MCF 10A (cell line): ENCODE results near the gene MGA. TPM values are rescaled to one million over a fixed set of nuclear protein-coding genes. Genes with fewer than 3 reads are reported as not detected.

Experiments
- BruUV-seq: library from RNA; stranded (reverse); fragments of 400-500 nt; replicated peaks from 2 replicates; lab custom pipeline; 2021; lab: Mats Ljungman, UMichigan
- CTCF ChIA-PET: fragments of 300-600 bp; sonication (Branson Sonifier 250); formaldehyde crosslinking; extraction: SDS; loops from one replicate; lab custom pipeline; 2021; ENCODE audit warnings: antibody characterized with exemption, inconsistent platforms; lab: Yijun Ruan, JAX
- POLR2A ChIA-PET: fragments of 300-600, 350-650 bp; sonication (Branson Sonifier 250); formaldehyde crosslinking; extraction: SDS; loops from one replicate; lab custom pipeline; 2020; ENCODE audit warnings: antibody characterized with exemption, inconsistent platforms; lab: Yijun Ruan, JAX
- DNase-seq: peaks from one replicate; pipeline ENCODE4 v3.0.0-alpha.2; 2018; ENCODE audit not compliant: unreplicated experiment
- H3K27ac Mint-ChIP-seq: one replicate; pipeline ENCODE4 v1.8.0; 2022; ENCODE audit warnings: mild to moderate bottlenecking, low read depth, mixed read lengths; ENCODE audit not compliant: unreplicated experiment
- H3K27me3 Mint-ChIP-seq: one replicate; pipeline ENCODE4 v1.8.0; 2022; ENCODE audit warnings: mixed read lengths; ENCODE audit not compliant: insufficient read depth, unreplicated experiment
- H3K36me3 Mint-ChIP-seq: one replicate; pipeline ENCODE4 v1.8.0; 2022; ENCODE audit warnings: mild to moderate bottlenecking, moderate library complexity, mixed read lengths; ENCODE audit not compliant: insufficient read depth, unreplicated experiment
- H3K4me1 Mint-ChIP-seq: one replicate; pipeline ENCODE4 v1.8.0; 2022; ENCODE audit warnings: mixed read lengths; ENCODE audit not compliant: insufficient read depth, unreplicated experiment
- H3K4me3 Mint-ChIP-seq: one replicate; pipeline ENCODE4 v1.8.0; 2022; ENCODE audit warnings: mild to moderate bottlenecking, moderate library complexity, mixed read lengths; ENCODE audit not compliant: unreplicated experiment
- H3K9me3 Mint-ChIP-seq: one replicate; pipeline ENCODE4 v1.8.0; 2022; ENCODE audit warnings: mixed read lengths; ENCODE audit not compliant: unreplicated experiment
- CTCF ChIP-seq: fragments of 200-600 bp; IDR thresholded peaks from one replicate; pipeline ENCODE4 v1.8.0; 2022; ENCODE audit warnings: antibody characterized with exemption, mild to moderate bottlenecking; ENCODE audit not compliant: unreplicated experiment
- intact Hi-C: fragments of 100-400 bp; cut with micrococcal nuclease; formaldehyde crosslinking; loops from 2 replicates; pipeline ENCODE4 v1.14.1; 2022
- total RNA-seq: library from RNA; stranded (reverse); gene quantifications from 2 replicates; pipeline ENCODE4 v1.2.3, GENCODE V29; 2022

Gene MGA
- total RNA-seq, 1 experiment from 2014 or later = 17.5 TPM

GRCh38 chr15:41780266-41780665 is 120.1 kb downstream of the MGA start:
- peak overlapping the region; percentile 74 for H3K27ac Mint-ChIP-seq
- intact Hi-C loops = no loop called here
- ChIA-PET POLR2A (interaction anchor here (0.7 to 19.2 kb wide), 4 partner anchors 12 to 120 kb away, joined by 3 to 486 read pairs (median 98); partner anchors contain the start of gene MGA), CTCF (interaction anchor here (0.5 to 11.2 kb wide), 6 partner anchors 11 to 376 kb away, joined by 3 to 249 read pairs (median 4); partner anchors contain the start of gene PLA2G4F)
- H3K36me3 Mint-ChIP-seq = peaks cover 19% of the 10 kb centered on the region
- DNase-seq = no peak
- H3K9me3 Mint-ChIP-seq = no peaks in the 10 kb centered on the region
- H3K4me1 Mint-ChIP-seq = peaks cover 48% of the 10 kb centered on the region
- H3K4me3 Mint-ChIP-seq = no peak overlapping the region
- BruUV-seq = no TSS peak
- no peak for TF ChIP-seq CTCF
- H3K27me3 Mint-ChIP-seq = no peaks in the 10 kb centered on the region

- H3K4me1 Mint-ChIP-seq = peaks cover 44% of the 10 kb centered on the region
- no peak overlapping the region for H3K27ac Mint-ChIP-seq
- BruUV-seq = no TSS peak
- ChIA-PET POLR2A (interaction anchor here (0.6 to 19.2 kb wide), 5 partner anchors 11 to 867 kb away, joined by 3 to 486 read pairs (median 5); no protein-coding TSS in a partner anchor), CTCF (interaction anchor here (0.6 to 11.2 kb wide), 4 partner anchors 10 to 376 kb away, joined by 3 to 249 read pairs (median 4); partner anchors contain the start of gene PLA2G4F)
- peaks cover 19% of the 10 kb centered on the region for H3K36me3 Mint-ChIP-seq
- DNase-seq = no peak
- H3K27me3 Mint-ChIP-seq = no peaks in the 10 kb centered on the region
- H3K4me3 Mint-ChIP-seq = no peak overlapping the region
- no peaks in the 10 kb centered on the region for H3K9me3 Mint-ChIP-seq
- TF ChIP-seq CTCF = no peak
- intact Hi-C loops = no loop called here
These were observed 120.5 kb downstream of the MGA start for GRCh38 chr15:41780727-41781126.

GRCh38 chr15:41782371-41783282 is 122.4 kb downstream of the MGA start:
- Mint-ChIP-seq H3K36me3 (peaks cover 19% of the 10 kb centered on the region), H3K4me3 (no peak overlapping the region), H3K4me1 (peaks cover 27% of the 10 kb centered on the region), H3K9me3 (no peaks in the 10 kb centered on the region), H3K27ac (no peak overlapping the region), H3K27me3 (no peaks in the 10 kb centered on the region)
- CTCF ChIA-PET = interaction anchor here (0.6 to 3.3 kb wide), 5 partner anchors 9 to 317 kb away, joined by 3 to 19 read pairs (median 5); no protein-coding TSS in a partner anchor
- POLR2A ChIA-PET = interaction anchor here (0.7 to 19.2 kb wide), 5 partner anchors 10 to 162 kb away, joined by 3 to 486 read pairs (median 7); no protein-coding TSS in a partner anchor
- no peak for TF ChIP-seq CTCF
- no peak for DNase-seq
- no TSS peak for BruUV-seq
- intact Hi-C loops = no loop called here

- Mint-ChIP-seq H3K4me1 (peaks cover 23% of the 10 kb centered on the region), H3K27me3 (no peaks in the 10 kb centered on the region), H3K4me3 (no peak overlapping the region), H3K9me3 (no peaks in the 10 kb centered on the region), H3K36me3 (peaks cover 14% of the 10 kb centered on the region), H3K27ac (no peak overlapping the region)
- CTCF ChIA-PET = interaction anchor here (0.6 to 3.3 kb wide), 4 partner anchors 10 to 88 kb away, joined by 3 to 19 read pairs (median 4); no protein-coding TSS in a partner anchor
- intact Hi-C loops = no loop called here
- no peak for TF ChIP-seq CTCF
- no TSS peak for BruUV-seq
- no peak for DNase-seq
- POLR2A ChIA-PET = interaction anchor here (1.2 to 19.2 kb wide), 3 partner anchors 13 to 65 kb away, joined by 3 to 486 read pairs (median 7); no protein-coding TSS in a partner anchor
These were observed 123.1 kb downstream of the MGA start for GRCh38 chr15:41783296-41783695.
